ENCODE measurements around the gene NHSL1.

- TF ChIP-seq CTCF (IDR thresholded peaks at IDR 0.05) (no peak), POLR2AphosphoS5 (IDR thresholded peaks at IDR 0.05) (peak in 2 of 3 donors; percentile 22 to 24), POLR2A (IDR thresholded peaks at IDR 0.05) (no peak)
Observed at GRCh38 chr6:138504764-138505689, 5.7 kb upstream of the NHSL1 start.

Measured in transverse colon (tissue), 4 donors.